KMS-11 (cell line): ENCODE measurements around the gene MUC3A.
"Not testable (repeated sequence)": the region's sequence is repeated elsewhere in the genome, so short reads cannot be mapped to it uniquely, and the experiment has no call there.

Experiments
- H2AFZ ChIP-seq: fragments of 200-600 bp; sonication (generic); 2 replicates; pipeline ENCODE4 v1.6.1; 2016; ENCODE audit warnings: antibody characterized with exemption, mixed run types, low read depth
- H3K27ac ChIP-seq: fragments of 200-600 bp; sonication (generic); 2 replicates; pipeline ENCODE4 v1.6.1; 2016; ENCODE audit warnings: mild to moderate bottlenecking, mixed run types
- H3K27me3 ChIP-seq: fragments of 200-600 bp; sonication (generic); 2 replicates; pipeline ENCODE4 v1.6.1; 2017; ENCODE audit warnings: mild to moderate bottlenecking, low read depth, mixed run types, moderate library complexity; ENCODE audit not compliant: insufficient read depth
- H3K36me3 ChIP-seq: fragments of 200-600 bp; sonication (generic); 2 replicates; pipeline ENCODE4 v1.6.1; 2017; ENCODE audit warnings: mild to moderate bottlenecking, mixed run types; ENCODE audit not compliant: insufficient read depth
- H3K4me1 ChIP-seq: fragments of 200-600 bp; sonication (generic); 2 replicates; pipeline ENCODE4 v1.6.1; 2016; ENCODE audit warnings: mild to moderate bottlenecking, low read depth, mixed run types; ENCODE audit not compliant: poor library complexity, severe bottlenecking
- H3K4me2 ChIP-seq: fragments of 200-600 bp; sonication (generic); 2 replicates; pipeline ENCODE4 v1.7.0; 2016; ENCODE audit warnings: mild to moderate bottlenecking, mixed run types
- H3K4me3 ChIP-seq: fragments of 200-600 bp; sonication (generic); IDR thresholded peaks from 2 replicates; pipeline ENCODE4 v1.6.1; 2017; ENCODE audit warnings: low read depth, low read length, mixed read lengths; ENCODE audit not compliant: insufficient read depth
- H3K79me2 ChIP-seq: fragments of 200-600 bp; sonication (generic); 2 replicates; pipeline ENCODE4 v1.6.1; 2016; ENCODE audit warnings: low read depth, mixed run types; ENCODE audit not compliant: insufficient read depth
- H3K9ac ChIP-seq: fragments of 200-600 bp; sonication (generic); 2 replicates; pipeline ENCODE4 v1.6.1; 2016; ENCODE audit warnings: mild to moderate bottlenecking, mixed run types
- H4K20me1 ChIP-seq: fragments of 200-600 bp; sonication (generic); 2 replicates; pipeline ENCODE4 v1.6.1; 2016; ENCODE audit warnings: mild to moderate bottlenecking, mixed run types; ENCODE audit not compliant: insufficient read depth
- CTCF ChIP-seq: fragments of 200-600 bp; sonication (generic); conservative IDR thresholded peaks from 2 replicates; pipeline ENCODE4 v1.6.1; 2017; ENCODE audit warnings: low read depth, mild to moderate bottlenecking, antibody characterized with exemption, low read length, moderate library complexity, mixed read lengths

The MUC3A gene

GRCh38 chr7:100902638-100903037, 46.7 kb upstream of the MUC3A start:
- no peak overlapping the region for H3K4me2 ChIP-seq
- H3K4me1 ChIP-seq = peaks cover 29% of the 10 kb centered on the region

GRCh38 chr7:100908512-100908911, 40.8 kb upstream of the MUC3A start:
- no peak overlapping the region for H3K4me2 ChIP-seq
- H3K27me3 ChIP-seq = peaks cover 4% of the 10 kb centered on the region; the same call in 1 of the 2 replicates
- no peaks in the 10 kb centered on the region for H3K4me1 ChIP-seq
- no peaks in the 10 kb centered on the region for H4K20me1 ChIP-seq
- no peak overlapping the region for H3K27ac ChIP-seq
- H3K4me3 ChIP-seq = no peak overlapping the region
- H3K9ac ChIP-seq = no peak overlapping the region
- TF ChIP-seq CTCF = no peak
- H3K79me2 ChIP-seq = no peaks in the 10 kb centered on the region
- no peak overlapping the region for H2AFZ ChIP-seq
- H3K36me3 ChIP-seq = no peaks in the 10 kb centered on the region

More at GRCh38 chr7:100902638-100903037, 46.7 kb upstream of the MUC3A start:
- TF ChIP-seq CTCF = no peak
- no peak overlapping the region for H3K4me3 ChIP-seq
- no peaks in the 10 kb centered on the region for H3K36me3 ChIP-seq
- no peaks in the 10 kb centered on the region for H3K79me2 ChIP-seq
- no peak overlapping the region for H3K9ac ChIP-seq
- peaks cover 4% of the 10 kb centered on the region; the same call in 1 of the 2 replicates for H3K27me3 ChIP-seq
- H3K27ac ChIP-seq = no peak overlapping the region
- no peak overlapping the region for H2AFZ ChIP-seq
- H4K20me1 ChIP-seq = no peaks in the 10 kb centered on the region

- not testable (repeated sequence) for H3K27me3 ChIP-seq, H3K4me3 ChIP-seq, H3K4me2 ChIP-seq, H2AFZ ChIP-seq, H3K36me3 ChIP-seq, H4K20me1 ChIP-seq, H3K27ac ChIP-seq, H3K4me1 ChIP-seq, H3K79me2 ChIP-seq, H3K9ac ChIP-seq
Measured at GRCh38 chr7:100910443-100910842, 38.9 kb upstream of the MUC3A start.

DNA sequence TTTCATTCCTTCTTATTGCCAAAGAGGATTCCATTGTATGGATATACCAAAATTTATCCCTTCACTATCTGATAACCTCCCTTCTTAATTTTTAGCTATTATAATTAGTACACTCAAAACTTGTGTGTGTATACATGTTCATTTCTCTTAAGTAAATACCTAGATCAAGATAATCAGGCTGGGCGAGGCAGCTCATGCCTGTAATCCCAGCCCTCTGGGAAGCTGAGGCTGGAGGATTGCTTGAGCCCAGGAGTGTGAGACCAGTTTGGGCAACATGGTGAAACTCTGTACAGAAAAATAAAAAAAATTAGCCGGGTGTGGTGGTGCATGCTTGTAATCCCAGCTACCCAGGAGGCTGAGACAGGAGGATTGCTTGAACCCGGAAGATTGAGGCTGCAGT, 37.9 kb upstream of the MUC3A start:
- Histone ChIP-seq H3K79me2 (no peaks in the 10 kb centered on the region), H3K27me3 (no peaks in the 10 kb centered on the region; the same call in 1 of the 2 replicates), H3K4me1 (no peaks in the 10 kb centered on the region), H4K20me1 (no peaks in the 10 kb centered on the region), H3K9ac (no peak overlapping the region), H3K27ac (no peak overlapping the region), H3K4me2 (no peak overlapping the region), H3K4me3 (no peak overlapping the region), H3K36me3 (no peaks in the 10 kb centered on the region), H2AFZ (no peak overlapping the region)
- no peak for TF ChIP-seq CTCF

DNA sequence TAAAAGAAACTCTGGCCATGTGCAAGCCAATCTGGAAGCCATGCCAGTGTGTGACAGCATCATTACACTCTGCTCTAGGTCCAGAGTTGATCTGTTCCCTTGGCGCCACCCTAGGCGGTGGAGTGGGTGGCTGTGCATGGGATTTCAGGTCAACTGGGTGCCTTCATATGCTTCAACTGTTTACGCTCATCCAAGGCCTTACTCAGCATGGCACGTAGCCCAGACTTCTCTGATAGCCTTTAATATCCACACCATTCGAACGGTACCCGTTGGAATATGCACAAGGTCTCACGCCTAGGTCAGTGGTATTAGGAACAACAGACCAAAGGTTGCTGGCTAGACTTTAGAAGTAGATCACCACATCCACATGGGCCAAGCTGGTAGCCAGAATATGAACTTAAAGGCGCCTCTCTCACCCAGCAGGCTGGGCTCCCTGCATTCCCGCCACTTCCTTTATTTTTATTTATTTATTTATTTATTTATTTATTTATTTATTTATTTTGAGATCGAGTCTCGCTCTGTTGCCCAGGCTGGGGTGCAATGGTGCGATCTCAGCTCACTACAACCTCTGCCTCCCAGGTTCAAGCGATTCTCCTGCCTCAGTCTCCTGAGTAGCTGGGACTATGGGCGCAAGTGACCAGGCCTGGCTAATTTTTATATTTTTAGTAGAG, 35.0 kb upstream of the MUC3A start:
- Histone ChIP-seq H2AFZ (no peak overlapping the region), H3K27me3 (no peaks in the 10 kb centered on the region; the same call in 1 of the 2 replicates), H4K20me1 (no peaks in the 10 kb centered on the region), H3K36me3 (no peaks in the 10 kb centered on the region), H3K79me2 (no peaks in the 10 kb centered on the region), H3K4me1 (no peaks in the 10 kb centered on the region), H3K4me2 (no peak overlapping the region), H3K4me3 (no peak overlapping the region), H3K9ac (no peak overlapping the region), H3K27ac (no peak overlapping the region)
- no peak for TF ChIP-seq CTCF
